Peyer's patch (tissue), 4 donors: Measurements from ENCODE around the gene VTI1A.

ENCODE experiments used
- CTCF ChIP-seq, 6 experiments: fragments of 450-650 bp in 4 of 6; fragments of 200-600 bp in 2 of 6; sonication (generic) in 1 of 6; IDR thresholded peaks; one replicate each; pipeline ENCODE4 v1.5.1; 2017 to 2019; ENCODE audit warnings: antibody characterized with exemption in 6 of 6, mild to moderate bottlenecking in 3 of 6, moderate library complexity in 1 of 6
- POLR2A ChIP-seq, 2 donors: fragments of 450-650 bp; IDR thresholded peaks; one replicate each; pipeline ENCODE4 v1.5.1; 2017; ENCODE audit warnings: antibody characterized with exemption in 2 of 2, mild to moderate bottlenecking in 2 of 2, moderate library complexity in 2 of 2

DNA sequence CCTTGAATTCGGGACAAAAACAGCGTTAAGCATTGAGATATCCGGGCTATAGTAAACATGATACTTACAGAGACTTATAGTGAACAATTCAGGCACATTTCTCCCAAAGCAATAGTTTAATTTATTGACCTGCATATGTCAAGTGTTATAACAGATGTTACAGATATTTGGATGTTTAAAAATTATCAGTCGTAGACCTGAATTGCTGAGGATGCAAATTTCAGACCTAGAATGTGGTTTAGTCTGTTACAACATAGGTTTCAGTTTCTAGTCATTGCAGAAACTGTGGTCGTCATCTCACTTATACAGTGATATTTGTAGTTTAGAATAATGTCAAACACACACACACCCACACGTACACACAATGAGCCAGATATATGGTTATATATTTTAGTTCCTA lies 85.2 kb downstream of the VTI1A start:
- TF ChIP-seq CTCF (IDR thresholded peaks at IDR 0.05) (no peak), POLR2A (IDR thresholded peaks at IDR 0.05) (no peak)
